Gastrocnemius medialis (tissue), 4 donors: Measurements from ENCODE around the gene ROGDI.

Experiments used
- POLR2A ChIP-seq, 2 donors: fragments of 450-650 bp; IDR thresholded peaks; one replicate each; pipeline ENCODE4 v1.6.1; 2017; ENCODE audit warnings: antibody characterized with exemption in 2 of 2, mild to moderate bottlenecking in 2 of 2, moderate library complexity in 2 of 2
- TF ChIP-seq, protein P1 (sequence below), 5 experiments: fragments of 450-650 bp in 3 of 5; fragments of 200-600 bp in 2 of 5; sonication (generic) in 2 of 5; IDR thresholded peaks in 4 of 5; conservative IDR thresholded peaks in 1 of 5; 1 replicate in 4 of 5; 2 replicates in 1 of 5; pipeline ENCODE4 v1.5.1; 2016 to 2019; ENCODE audit warnings: antibody characterized with exemption in 5 of 5, mild to moderate bottlenecking in 3 of 5, moderate library complexity in 3 of 5

DNA sequence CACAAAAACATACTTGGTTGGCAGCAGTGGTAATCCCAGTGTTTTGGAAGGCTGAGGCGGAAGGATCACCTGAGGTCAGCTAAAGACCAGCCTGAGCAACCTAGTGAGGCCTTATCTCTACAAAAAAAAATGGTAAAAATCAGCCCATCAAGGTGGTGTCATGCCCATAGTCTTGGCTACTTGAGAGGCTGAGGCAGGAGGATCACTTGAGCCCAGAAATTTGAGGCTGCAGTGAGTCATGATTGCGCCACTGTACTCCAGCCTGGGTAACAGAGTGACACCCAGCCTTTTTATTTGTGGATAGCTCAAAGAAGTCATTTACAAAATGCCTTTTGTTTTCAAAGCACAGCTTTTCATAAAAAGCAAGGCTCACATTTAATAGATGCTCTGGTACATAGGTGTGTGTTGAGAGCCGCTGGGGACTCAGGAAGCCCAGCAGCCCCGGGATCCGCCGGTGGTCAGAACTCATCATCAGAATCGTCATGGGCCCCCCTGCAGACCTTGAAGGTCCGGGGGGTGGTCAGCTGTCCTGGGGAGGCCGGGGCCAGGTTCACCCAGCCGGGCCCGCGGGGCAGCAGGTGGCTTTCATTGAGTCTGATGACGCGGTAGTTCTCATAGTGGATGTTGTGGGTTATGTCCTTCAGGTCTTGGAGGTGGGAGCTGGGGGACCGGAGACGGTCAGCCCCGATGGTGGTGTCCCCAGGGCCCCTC lies 24.9 kb downstream of the ROGDI start:
- TF ChIP-seq, protein P1, sequence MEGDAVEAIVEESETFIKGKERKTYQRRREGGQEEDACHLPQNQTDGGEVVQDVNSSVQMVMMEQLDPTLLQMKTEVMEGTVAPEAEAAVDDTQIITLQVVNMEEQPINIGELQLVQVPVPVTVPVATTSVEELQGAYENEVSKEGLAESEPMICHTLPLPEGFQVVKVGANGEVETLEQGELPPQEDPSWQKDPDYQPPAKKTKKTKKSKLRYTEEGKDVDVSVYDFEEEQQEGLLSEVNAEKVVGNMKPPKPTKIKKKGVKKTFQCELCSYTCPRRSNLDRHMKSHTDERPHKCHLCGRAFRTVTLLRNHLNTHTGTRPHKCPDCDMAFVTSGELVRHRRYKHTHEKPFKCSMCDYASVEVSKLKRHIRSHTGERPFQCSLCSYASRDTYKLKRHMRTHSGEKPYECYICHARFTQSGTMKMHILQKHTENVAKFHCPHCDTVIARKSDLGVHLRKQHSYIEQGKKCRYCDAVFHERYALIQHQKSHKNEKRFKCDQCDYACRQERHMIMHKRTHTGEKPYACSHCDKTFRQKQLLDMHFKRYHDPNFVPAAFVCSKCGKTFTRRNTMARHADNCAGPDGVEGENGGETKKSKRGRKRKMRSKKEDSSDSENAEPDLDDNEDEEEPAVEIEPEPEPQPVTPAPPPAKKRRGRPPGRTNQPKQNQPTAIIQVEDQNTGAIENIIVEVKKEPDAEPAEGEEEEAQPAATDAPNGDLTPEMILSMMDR (IDR thresholded peaks at IDR 0.05 in 4 of 5, conservative IDR thresholded peaks at IDR 0.05 in 1 of 5) = no peak
- TF ChIP-seq POLR2A (IDR thresholded peaks at IDR 0.05) = no peak
